Effector memory CD4-positive, alpha-beta T cell (primary cell): ENCODE measurements around the gene COL20A1.

Source experiments
- DNase-seq, 3 donors: peaks; one replicate each; pipeline ENCODE4 v3.0.0-alpha.2; 2020
- H3K27ac ChIP-seq: 2 replicates; pipeline ENCODE4 v1.7.0; 2013; ENCODE audit warnings: mild to moderate bottlenecking, low read length, moderate library complexity; ENCODE audit not compliant: insufficient read depth, poor library complexity, severe bottlenecking
- H3K27me3 ChIP-seq: replicated peaks from 2 replicates; pipeline ENCODE4 v1.7.0; 2013; ENCODE audit warnings: mild to moderate bottlenecking, low read length; ENCODE audit not compliant: insufficient read depth, control insufficient read depth, poor library complexity, severe bottlenecking
- H3K36me3 ChIP-seq: 2 replicates; pipeline ENCODE4 v1.7.0; 2013; ENCODE audit warnings: mild to moderate bottlenecking, low read length, moderate library complexity; ENCODE audit not compliant: control insufficient read depth, insufficient read depth
- H3K4me1 ChIP-seq: 2 replicates; pipeline ENCODE4 v1.7.0; 2013; ENCODE audit warnings: low read length, mild to moderate bottlenecking; ENCODE audit not compliant: control insufficient read depth, insufficient read depth, poor library complexity, severe bottlenecking
- H3K4me3 ChIP-seq: 2 replicates; pipeline ENCODE4 v1.7.0; 2013; ENCODE audit warnings: low read length, low read depth, mild to moderate bottlenecking; ENCODE audit not compliant: insufficient read depth, poor library complexity, severe bottlenecking
- H3K9me3 ChIP-seq: 2 replicates; pipeline ENCODE4 v1.7.0; 2013; ENCODE audit warnings: mild to moderate bottlenecking, low read length, moderate library complexity; ENCODE audit not compliant: control insufficient read depth

Gene COL20A1

GRCh38 chr20:63253065-63253437 lies 39.9 kb upstream of the COL20A1 start:
- Histone ChIP-seq H3K27me3 (peaks cover 34% of the 10 kb centered on the region), H3K36me3 (no peaks in the 10 kb centered on the region), H3K27ac (no peak overlapping the region), H3K4me1 (peaks cover 7% of the 10 kb centered on the region), H3K9me3 (no peaks in the 10 kb centered on the region), H3K4me3 (no peak overlapping the region)
- no peak for DNase-seq

GRCh38 chr20:63253438-63254231 lies 39.4 kb upstream of the COL20A1 start:
- Histone ChIP-seq H3K4me1 (peaks cover 7% of the 10 kb centered on the region), H3K36me3 (no peaks in the 10 kb centered on the region), H3K9me3 (no peaks in the 10 kb centered on the region), H3K27me3 (peaks cover 32% of the 10 kb centered on the region), H3K4me3 (no peak overlapping the region), H3K27ac (no peak overlapping the region)
- DNase-seq, result no peak

GRCh38 chr20:63254232-63254605 lies 38.8 kb upstream of the COL20A1 start, which contains the start of gene NKAIN4:
Gene NKAIN4, minus strand, starts transcription at chr20:63254463. Its CDS starts 13 bp downstream, at chr20:63254450.
- peaks cover 31% of the 10 kb centered on the region for H3K27me3 ChIP-seq
- no peak for DNase-seq
- no peaks in the 10 kb centered on the region for H3K9me3 ChIP-seq
- H3K4me1 ChIP-seq, result peaks cover 7% of the 10 kb centered on the region
- H3K36me3 ChIP-seq, result no peaks in the 10 kb centered on the region
- H3K27ac ChIP-seq, result no peak within 1 kb of the TSS
- no peak within 1 kb of the TSS for H3K4me3 ChIP-seq

- no peak overlapping the region for H3K27ac ChIP-seq
- H3K27me3 ChIP-seq, result peaks cover 31% of the 10 kb centered on the region
- no peaks in the 10 kb centered on the region for H3K36me3 ChIP-seq
- DNase-seq, result no peak
- no peaks in the 10 kb centered on the region for H3K9me3 ChIP-seq
- H3K4me1 ChIP-seq, result peaks cover 7% of the 10 kb centered on the region
- no peak overlapping the region for H3K4me3 ChIP-seq
These were observed 38.2 kb upstream of the COL20A1 start for GRCh38 chr20:63254606-63255384.

GRCh38 chr20:63255931-63256704 lies 36.9 kb upstream of the COL20A1 start:
- Histone ChIP-seq H3K4me3 (no peak overlapping the region), H3K36me3 (no peaks in the 10 kb centered on the region), H3K4me1 (peaks cover 7% of the 10 kb centered on the region), H3K27ac (no peak overlapping the region), H3K9me3 (no peaks in the 10 kb centered on the region), H3K27me3 (peaks cover 31% of the 10 kb centered on the region)
- no peak for DNase-seq

- no peak for DNase-seq
- Histone ChIP-seq H3K27me3 (peaks cover 26% of the 10 kb centered on the region), H3K36me3 (no peaks in the 10 kb centered on the region), H3K4me1 (peaks cover 7% of the 10 kb centered on the region), H3K27ac (no peak overlapping the region), H3K9me3 (no peaks in the 10 kb centered on the region), H3K4me3 (no peak overlapping the region)
These were observed 36.0 kb upstream of the COL20A1 start for GRCh38 chr20:63256954-63257353.

GRCh38 chr20:63257629-63258028 lies 35.4 kb upstream of the COL20A1 start:
- H3K4me1 ChIP-seq, result peaks cover 7% of the 10 kb centered on the region
- DNase-seq, result no peak

GRCh38 chr20:63258781-63259180 lies 34.2 kb upstream of the COL20A1 start:
- H3K4me3 ChIP-seq, result no peak overlapping the region
- no peak for DNase-seq
- no peaks in the 10 kb centered on the region for H3K9me3 ChIP-seq
- H3K36me3 ChIP-seq, result no peaks in the 10 kb centered on the region
- H3K27me3 ChIP-seq, result peaks cover 17% of the 10 kb centered on the region
- no peak overlapping the region for H3K27ac ChIP-seq
- H3K4me1 ChIP-seq, result no peaks in the 10 kb centered on the region

More at GRCh38 chr20:63257629-63258028, 35.4 kb upstream of the COL20A1 start:
- no peaks in the 10 kb centered on the region for H3K9me3 ChIP-seq
- peaks cover 26% of the 10 kb centered on the region for H3K27me3 ChIP-seq
- no peaks in the 10 kb centered on the region for H3K36me3 ChIP-seq
- H3K4me3 ChIP-seq, result no peak overlapping the region
- H3K27ac ChIP-seq, result no peak overlapping the region

GRCh38 chr20:63259734-63260460 lies 33.1 kb upstream of the COL20A1 start:
- Histone ChIP-seq H3K9me3 (no peaks in the 10 kb centered on the region), H3K27me3 (peaks cover 13% of the 10 kb centered on the region), H3K4me3 (no peak overlapping the region), H3K4me1 (no peaks in the 10 kb centered on the region), H3K36me3 (no peaks in the 10 kb centered on the region), H3K27ac (no peak overlapping the region)
- no peak for DNase-seq
